Measurements from ENCODE around the gene IGSF11. TPM values are rescaled to one million over a fixed set of nuclear protein-coding genes. Genes with fewer than 3 reads are reported as not detected.

IGSF11 gene
- total RNA-seq, 1 donor from 2014 or later: 1.6 TPM

DNA sequence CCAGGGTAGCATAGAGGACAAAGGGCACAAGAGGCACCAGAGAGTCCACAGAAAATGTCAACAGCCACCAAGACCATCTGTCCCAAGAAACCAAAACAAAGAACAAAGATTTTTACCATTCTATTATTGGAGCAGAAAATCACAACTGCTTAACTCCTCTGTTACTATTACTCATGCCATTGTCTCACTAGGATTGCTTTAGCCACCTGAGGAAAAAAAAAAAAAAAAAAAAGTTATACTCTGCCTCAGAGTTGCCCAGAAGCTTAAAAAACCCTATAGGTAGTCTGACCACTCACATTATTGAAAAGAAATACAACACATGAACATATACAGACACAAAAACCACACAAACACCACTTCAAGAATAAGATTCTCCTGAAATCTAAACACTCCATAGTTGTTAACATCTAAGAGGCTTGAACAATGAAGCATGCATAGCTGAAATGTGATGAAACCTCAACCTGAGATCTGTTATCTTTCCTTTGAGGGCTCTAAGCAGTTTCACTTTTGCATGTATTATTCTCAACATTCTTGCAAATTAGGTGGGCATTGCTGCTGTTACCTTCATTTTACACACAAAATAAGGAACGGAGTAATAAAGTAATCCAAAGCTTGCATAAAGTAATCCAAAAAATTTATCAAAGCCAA, 85.4 kb downstream of the IGSF11 start:
- DNase-seq: no peak

DNA sequence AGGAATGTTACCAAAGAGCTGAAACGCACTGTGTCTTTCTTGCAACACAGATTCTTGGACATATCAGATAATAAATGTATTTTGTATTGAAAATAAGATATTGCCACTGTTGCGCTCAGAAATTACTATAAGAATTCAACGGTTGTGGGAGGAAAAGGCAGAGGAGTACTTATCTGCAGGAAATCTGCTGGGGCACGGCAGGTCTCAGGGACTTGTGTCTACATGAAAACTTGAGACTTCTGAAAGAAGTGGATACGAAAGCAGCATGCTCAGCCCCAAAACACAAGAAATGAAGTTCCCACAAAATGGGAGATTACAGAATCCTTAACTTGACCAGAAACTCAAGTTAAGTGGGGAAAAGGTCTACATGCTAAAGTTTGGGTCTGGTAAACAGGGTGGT, 86.5 kb downstream of the IGSF11 start:
- no peak for DNase-seq

DNA sequence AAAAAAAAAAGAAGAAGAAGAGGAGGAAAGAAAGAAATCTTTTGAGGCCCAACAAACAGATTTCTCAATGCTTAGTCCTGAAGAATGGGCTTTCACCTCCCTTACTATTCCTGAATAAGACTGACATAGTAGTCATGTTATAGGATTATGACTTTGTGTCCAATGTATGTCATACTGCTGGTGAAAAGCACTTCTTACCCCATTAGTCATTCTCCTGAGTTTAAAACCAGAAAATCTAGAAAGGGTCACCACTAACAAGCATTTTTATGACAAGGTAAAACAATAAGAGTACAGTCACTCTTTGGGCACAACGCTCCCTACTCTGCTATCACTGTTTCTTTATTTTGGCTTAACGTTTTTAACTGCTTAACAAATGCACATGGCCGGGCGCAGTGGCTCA, 88.2 kb downstream of the IGSF11 start:
- DNase-seq: no peak

- DNase-seq: no peak
Observed at GRCh38 chr3:118945834-118946233, 88.8 kb downstream of the IGSF11 start.

- DNase-seq: no peak
Observed at GRCh38 chr3:118943597-118943996, 91.0 kb downstream of the IGSF11 start.

GRCh38 chr3:118942671-118943070, 92.0 kb downstream of the IGSF11 start:
- no peak for DNase-seq

DNA sequence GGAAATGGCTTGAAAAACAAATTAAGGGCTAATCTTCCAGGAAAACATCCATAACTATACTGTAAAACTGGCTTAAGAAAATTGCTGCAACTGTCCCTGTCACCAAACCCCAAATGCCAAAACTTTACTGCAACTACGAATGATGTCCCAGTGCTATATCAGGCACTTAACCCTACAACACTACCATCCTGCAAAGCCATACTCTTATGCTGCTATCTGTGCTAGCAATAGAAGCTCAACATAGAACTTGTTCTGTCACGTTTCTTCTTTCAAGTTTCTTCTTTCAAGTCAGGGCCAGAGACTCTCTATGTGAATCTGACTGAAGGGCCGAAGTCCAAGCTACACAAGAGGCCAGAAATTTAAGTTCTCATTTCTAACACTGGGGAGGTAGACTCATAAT, 92.5 kb downstream of the IGSF11 start:
- no peak for DNase-seq

DNA sequence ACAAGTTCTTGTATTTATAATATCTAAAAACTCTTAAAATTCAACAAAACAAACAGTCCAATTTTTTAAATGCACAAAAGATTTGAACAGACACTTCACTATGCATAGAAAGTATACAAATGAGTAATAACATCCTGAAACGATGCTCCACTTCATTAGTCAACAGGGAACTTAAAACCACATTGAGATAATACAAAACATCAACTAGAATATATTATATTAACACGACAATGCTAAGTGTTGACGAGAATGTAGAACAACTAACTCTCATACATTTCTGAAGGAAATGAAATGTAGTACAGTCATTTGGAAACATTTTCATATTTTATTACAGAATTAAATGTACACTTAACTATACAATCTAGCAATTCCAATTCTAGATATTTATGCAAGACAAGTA, 93.4 kb downstream of the IGSF11 start:
- DNase-seq: no peak

GRCh38 chr3:118938183-118938961, 96.3 kb downstream of the IGSF11 start:
- DNase-seq: no peak

- DNase-seq: no peak
Observed at GRCh38 chr3:118936811-118937210, 97.8 kb downstream of the IGSF11 start.

DNA sequence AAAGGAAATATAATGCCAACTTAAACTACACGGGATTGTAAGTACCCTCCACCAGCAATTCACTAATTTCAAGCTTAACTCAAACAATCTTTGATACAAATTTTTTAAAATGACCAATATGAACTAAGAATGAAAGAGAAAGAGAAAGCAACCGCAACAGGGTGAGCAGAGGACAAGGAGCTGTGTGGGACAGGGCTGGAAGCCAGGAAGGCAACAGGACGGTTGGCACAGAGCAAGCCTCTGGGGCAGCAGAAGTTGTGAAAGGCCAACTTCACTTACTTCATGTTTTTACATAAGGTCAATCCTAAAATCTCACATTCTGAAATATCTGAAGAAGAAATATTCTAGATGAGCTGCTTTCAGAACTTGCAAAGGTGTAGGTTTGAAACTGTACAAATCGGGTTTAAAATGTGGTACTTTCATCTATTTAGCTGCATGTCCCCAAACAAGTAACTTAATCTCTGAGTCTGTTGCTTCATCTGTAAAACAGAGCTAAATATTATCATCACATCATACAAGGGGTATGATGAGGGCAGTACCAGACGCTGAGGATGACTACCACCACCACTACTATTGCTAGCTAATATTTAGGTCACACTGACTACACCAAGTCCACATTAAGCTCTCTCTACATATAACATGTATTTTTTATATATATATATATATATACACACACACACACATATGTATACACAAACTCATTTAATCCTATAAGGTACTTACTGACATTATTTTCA, 101.7 kb downstream of the IGSF11 start:
- DNase-seq: no peak

DNA sequence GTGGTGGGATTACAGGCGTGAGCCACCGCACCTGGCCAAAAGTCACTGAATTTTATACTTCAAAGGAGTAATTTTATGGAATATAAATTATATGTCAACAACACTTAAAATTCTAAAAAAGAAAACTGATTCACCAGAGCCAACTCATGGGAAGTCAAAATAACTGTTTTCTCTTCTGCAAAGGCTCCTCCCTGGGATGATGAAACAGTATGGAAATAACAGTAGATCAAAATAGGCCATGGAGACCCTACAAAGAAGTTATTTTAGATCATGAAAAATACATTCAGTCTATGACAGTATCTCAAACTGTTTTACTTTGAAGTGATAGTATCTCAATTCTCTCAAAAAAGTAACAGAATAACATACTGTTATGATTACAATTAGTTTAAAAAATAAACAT, 102.7 kb downstream of the IGSF11 start:
- DNase-seq: no peak

DNA sequence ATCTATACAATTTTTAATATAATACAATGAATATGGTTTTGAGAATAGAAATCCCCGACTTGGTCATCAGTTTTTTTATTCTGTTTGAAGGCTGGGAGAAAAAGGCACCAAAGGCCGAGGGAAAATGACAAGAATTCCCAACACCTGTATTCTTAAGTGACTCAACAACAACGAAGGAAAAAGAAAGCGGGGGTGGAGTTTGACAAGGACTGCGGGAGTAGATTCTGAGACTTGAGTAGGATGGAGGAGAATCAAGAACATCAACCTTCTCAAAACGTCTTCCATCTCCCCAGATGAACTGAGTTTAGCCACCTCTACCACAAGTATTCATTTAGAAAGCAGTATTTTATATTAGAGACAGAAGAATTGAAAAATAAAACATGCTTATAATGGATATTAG, 107.2 kb downstream of the IGSF11 start:
- DNase-seq: no peak

- DNase-seq: no peak
Observed at GRCh38 chr3:118912188-118912587, 122.5 kb downstream of the IGSF11 start.

- DNase-seq: no peak
Observed at GRCh38 chr3:118910332-118910731, 124.3 kb downstream of the IGSF11 start.

DNA sequence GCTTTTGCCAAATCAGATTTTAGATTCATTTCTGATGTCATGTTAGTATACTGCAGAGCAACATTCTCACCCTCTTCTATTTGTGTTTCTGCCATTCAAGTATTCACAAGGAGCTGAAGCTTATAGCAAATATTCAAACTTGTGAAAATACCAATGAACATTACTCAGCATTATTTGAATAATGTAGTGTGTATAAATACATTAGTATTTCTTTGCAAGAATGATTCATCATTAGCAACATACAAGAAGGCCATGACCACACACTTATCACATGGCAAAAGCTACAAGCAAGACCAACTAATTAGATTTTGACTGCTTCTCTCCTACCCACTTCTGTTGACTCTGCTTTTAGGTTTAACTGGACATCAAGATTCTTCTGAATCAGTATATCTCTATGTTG, 124.9 kb downstream of the IGSF11 start:
- no peak for DNase-seq

GRCh38 chr3:118907909-118908308, 126.7 kb downstream of the IGSF11 start:
- no peak for DNase-seq

GRCh38 chr3:118900737-118901525, 133.7 kb downstream of the IGSF11 start:
- DNase-seq: no peak

- no peak for DNase-seq
Observed at GRCh38 chr3:118890206-118890605, 144.4 kb downstream of the IGSF11 start.

- DNase-seq: no peak
Observed at GRCh38 chr3:118889691-118890090, 145.0 kb downstream of the IGSF11 start.

DNA sequence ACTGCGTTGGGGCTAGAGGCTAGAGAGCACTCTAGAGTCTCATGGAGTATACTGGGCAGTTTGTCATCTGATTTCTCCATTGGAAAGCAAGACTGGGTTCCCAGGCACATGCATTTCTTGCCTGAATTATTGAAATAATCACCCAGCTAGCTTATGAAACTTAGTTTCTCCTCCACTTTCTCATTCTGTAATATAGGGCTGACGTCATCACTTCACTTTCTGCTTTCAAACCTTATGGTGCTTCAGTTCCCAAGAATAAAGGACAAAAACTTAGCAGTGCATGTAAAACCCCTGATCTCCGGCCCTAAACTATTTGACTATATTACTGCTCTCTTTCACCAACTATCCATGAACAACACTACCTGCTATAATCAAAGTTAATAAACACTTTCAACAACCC, 147.9 kb downstream of the IGSF11 start:
- no peak for DNase-seq

- peak; percentile 46 for DNase-seq
Observed at GRCh38 chr3:118884748-118885206, 149.9 kb downstream of the IGSF11 start.

Data from skin of body (tissue), 2 donors.